Neural progenitor cell (in vitro differentiated cells): ENCODE data around the gene PTGER2. TPM values are rescaled to one million over a fixed set of nuclear protein-coding genes. Genes with fewer than 3 reads are reported as not detected.
A peak's percentile ranks its signal among the peaks of the same experiment; 100 is the strongest.

Experiments
- DNase-seq: peaks from one replicate; pipeline ENCODE4 v3.0.0-alpha.2; 2016; ENCODE audit warnings: low spot score
- H2AFZ ChIP-seq: fragments of 200-600 bp; sonication (generic); replicated peaks from 2 replicates; pipeline ENCODE4 v1.6.1; 2016; ENCODE audit warnings: antibody characterized with exemption
- H3F3A ChIP-seq: fragments of 200-600 bp; sonication (generic); 2 replicates; pipeline ENCODE4 v1.6.1; 2016; ENCODE audit warnings: antibody characterized with exemption, low read depth
- H3K27ac ChIP-seq: fragments of 200-600 bp; sonication (generic); 2 replicates; pipeline ENCODE4 v1.5.1; 2016; ENCODE audit warnings: mild to moderate bottlenecking
- H3K27me3 ChIP-seq: fragments of 200-600 bp; sonication (generic); 2 replicates; pipeline ENCODE4 v1.6.1; 2016; ENCODE audit warnings: mild to moderate bottlenecking, moderate library complexity
- H3K36me3 ChIP-seq: fragments of 200-600 bp; sonication (generic); 2 replicates; pipeline ENCODE4 v1.5.1; 2016
- H3K4me1 ChIP-seq: fragments of 200-600 bp; sonication (generic); 2 replicates; pipeline ENCODE4 v1.6.1; 2016; ENCODE audit warnings: mixed run types
- H3K4me2 ChIP-seq: fragments of 200-600 bp; sonication (generic); 2 replicates; pipeline ENCODE4 v1.6.1; 2016
- H3K4me3 ChIP-seq: fragments of 200-600 bp; sonication (generic); 2 replicates; pipeline ENCODE4 v1.5.1; 2016
- H3K79me2 ChIP-seq: fragments of 200-600 bp; sonication (generic); 2 replicates; pipeline ENCODE4 v1.6.1; 2016; ENCODE audit warnings: low read depth
- H3K9ac ChIP-seq: fragments of 200-600 bp; sonication (generic); 2 replicates; pipeline ENCODE4 v1.6.1; 2016
- H3K9me3 ChIP-seq: fragments of 200-600 bp; sonication (generic); 2 replicates; pipeline ENCODE4 v1.5.1; 2016; ENCODE audit warnings: low read depth
- H4K20me1 ChIP-seq: fragments of 200-600 bp; sonication (generic); 2 replicates; pipeline ENCODE4 v1.6.1; 2016; ENCODE audit warnings: low read depth
- H3K27ac Mint-ChIP-seq: 3 replicates; pipeline ENCODE4 v1.8.0; 2021; ENCODE audit warnings: mixed read lengths
- H3K27me3 Mint-ChIP-seq: 2 replicates; pipeline ENCODE4 v1.8.0; 2022; ENCODE audit warnings: low read depth, mild to moderate bottlenecking, inconsistent platforms, moderate library complexity, mixed read lengths; ENCODE audit not compliant: insufficient read depth
- H3K36me3 Mint-ChIP-seq: 3 replicates; pipeline ENCODE4 v1.8.0; 2021; ENCODE audit warnings: mixed read lengths
- H3K4me1 Mint-ChIP-seq: 3 replicates; pipeline ENCODE4 v1.8.0; 2021; ENCODE audit warnings: mixed read lengths
- H3K4me3 Mint-ChIP-seq: 3 replicates; pipeline ENCODE4 v1.8.0; 2021; ENCODE audit warnings: mild to moderate bottlenecking, moderate library complexity, mixed read lengths
- H3K9me3 Mint-ChIP-seq: 3 replicates; pipeline ENCODE4 v1.8.0; 2020; ENCODE audit warnings: mixed read lengths
- CTCF ChIP-seq: fragments of 200-600 bp; sonication (generic); IDR thresholded peaks from 2 replicates; pipeline ENCODE4 v1.5.1; 2017; ENCODE audit warnings: antibody characterized with exemption, mild to moderate bottlenecking
- EZH2 ChIP-seq: fragments of 200-600 bp; sonication (generic); IDR thresholded peaks from 2 replicates; pipeline ENCODE4 v1.6.1; 2017; ENCODE audit warnings: antibody characterized with exemption, mild to moderate bottlenecking, moderate library complexity
- EZH2phosphoT487 ChIP-seq: fragments of 200-600 bp; sonication (generic); IDR thresholded peaks from 2 replicates; pipeline ENCODE4 v1.6.1; 2017; ENCODE audit warnings: antibody characterized with exemption
- total RNA-seq: library from RNA; depleted of rRNA; stranded (reverse); fragments of >200 nt; gene quantifications from 2 replicates; pipeline ENCODE4 v1.2.3, GENCODE V29; 2015; ENCODE audit warnings: low replicate concordance

PTGER2 gene
- total RNA-seq, 1 donor from 2014 or later: not detected

GRCh38 chr14:52360831-52361230 lies 46.7 kb downstream of the PTGER2 start:
- no peaks in the 10 kb centered on the region for H3K36me3 Mint-ChIP-seq
- Histone ChIP-seq H3K4me3 (no peak overlapping the region), H4K20me1 (no peaks in the 10 kb centered on the region), H3K9me3 (no peaks in the 10 kb centered on the region), H3K27ac (no peak overlapping the region), H3K79me2 (no peaks in the 10 kb centered on the region), H3F3A (no peaks in the 10 kb centered on the region), H3K9ac (no peak overlapping the region), H3K27me3 (no peaks in the 10 kb centered on the region), H2AFZ (peak overlapping the region; percentile 65), H3K4me2 (no peak overlapping the region), H3K4me1 (no peaks in the 10 kb centered on the region), H3K36me3 (no peaks in the 10 kb centered on the region)
- TF ChIP-seq EZH2phosphoT487 (no peak), EZH2 (no peak), CTCF (no peak)
- H3K4me1 Mint-ChIP-seq: no peaks in the 10 kb centered on the region
- H3K27me3 Mint-ChIP-seq: no peaks in the 10 kb centered on the region
- no peak overlapping the region for H3K27ac Mint-ChIP-seq
- H3K9me3 Mint-ChIP-seq: no peaks in the 10 kb centered on the region
- peak; percentile 2 for DNase-seq
- no peak overlapping the region for H3K4me3 Mint-ChIP-seq

GRCh38 chr14:52363041-52363704 lies 49.1 kb downstream of the PTGER2 start:
- Mint-ChIP-seq H3K27me3 (no peaks in the 10 kb centered on the region), H3K36me3 (no peaks in the 10 kb centered on the region), H3K4me3 (no peak overlapping the region), H3K27ac (no peak overlapping the region), H3K4me1 (no peaks in the 10 kb centered on the region), H3K9me3 (no peaks in the 10 kb centered on the region)
- H3K79me2 ChIP-seq: no peaks in the 10 kb centered on the region
- H2AFZ ChIP-seq: no peak overlapping the region
- no peaks in the 10 kb centered on the region for H3K27me3 ChIP-seq
- no peaks in the 10 kb centered on the region for H3F3A ChIP-seq
- no peak for DNase-seq
- no peak for TF ChIP-seq EZH2
- no peaks in the 10 kb centered on the region for H3K4me1 ChIP-seq
- no peak overlapping the region for H3K9ac ChIP-seq
- H3K4me2 ChIP-seq: no peak overlapping the region
- no peaks in the 10 kb centered on the region for H3K9me3 ChIP-seq
- H4K20me1 ChIP-seq: no peaks in the 10 kb centered on the region
- no peaks in the 10 kb centered on the region for H3K36me3 ChIP-seq
- H3K27ac ChIP-seq: no peak overlapping the region
- no peak overlapping the region for H3K4me3 ChIP-seq

GRCh38 chr14:52363961-52364360 lies 49.8 kb downstream of the PTGER2 start:
- H3K4me3 Mint-ChIP-seq: no peak overlapping the region
- Histone ChIP-seq H3K27ac (no peak overlapping the region), H3K27me3 (no peaks in the 10 kb centered on the region), H3K9ac (no peak overlapping the region), H3K4me2 (no peak overlapping the region), H3K9me3 (no peaks in the 10 kb centered on the region), H3K4me3 (no peak overlapping the region), H3F3A (no peaks in the 10 kb centered on the region), H3K36me3 (no peaks in the 10 kb centered on the region), H4K20me1 (no peaks in the 10 kb centered on the region), H2AFZ (no peak overlapping the region), H3K79me2 (no peaks in the 10 kb centered on the region), H3K4me1 (no peaks in the 10 kb centered on the region)
- TF ChIP-seq CTCF (no peak), EZH2 (no peak), EZH2phosphoT487 (no peak)
- no peak for DNase-seq
- H3K4me1 Mint-ChIP-seq: no peaks in the 10 kb centered on the region
- H3K36me3 Mint-ChIP-seq: no peaks in the 10 kb centered on the region
- H3K9me3 Mint-ChIP-seq: no peaks in the 10 kb centered on the region
- H3K27me3 Mint-ChIP-seq: no peaks in the 10 kb centered on the region
- H3K27ac Mint-ChIP-seq: no peak overlapping the region

GRCh38 chr14:52365071-52365470 lies 51.0 kb downstream of the PTGER2 start:
- H3K9me3 Mint-ChIP-seq: no peaks in the 10 kb centered on the region
- TF ChIP-seq EZH2phosphoT487 (no peak), CTCF (no peak), EZH2 (no peak)
- no peaks in the 10 kb centered on the region for H3K4me1 Mint-ChIP-seq
- Histone ChIP-seq H3K27me3 (no peaks in the 10 kb centered on the region), H2AFZ (no peak overlapping the region), H3K4me3 (no peak overlapping the region), H3K4me2 (no peak overlapping the region), H3K36me3 (no peaks in the 10 kb centered on the region), H3K9ac (no peak overlapping the region), H3K9me3 (no peaks in the 10 kb centered on the region), H3K79me2 (no peaks in the 10 kb centered on the region), H3K27ac (no peak overlapping the region), H4K20me1 (no peaks in the 10 kb centered on the region), H3K4me1 (no peaks in the 10 kb centered on the region), H3F3A (no peaks in the 10 kb centered on the region)
- DNase-seq: no peak
- H3K4me3 Mint-ChIP-seq: no peak overlapping the region
- H3K27me3 Mint-ChIP-seq: no peaks in the 10 kb centered on the region
- no peaks in the 10 kb centered on the region for H3K36me3 Mint-ChIP-seq
- no peak overlapping the region for H3K27ac Mint-ChIP-seq
